IMR-90 (cell line): ENCODE measurements around the gene PGBD4. TPM values are rescaled to one million over a fixed set of nuclear protein-coding genes. Genes with fewer than 3 reads are reported as not detected.

Experiments
- ATAC-seq: fragments of 200-7000 bp; cut with Tn5 transposase; 2 replicates; pipeline ENCODE4 v1.9.1; 2020; ENCODE audit warnings: low read depth, mild to moderate bottlenecking, moderate library complexity
- BruUV-seq: library from RNA; stranded (reverse); fragments of 400-500 nt; replicated peaks from 2 replicates; lab custom pipeline; 2021; lab: Mats Ljungman, UMichigan
- CTCF ChIA-PET: fragments of 300-600 bp; formaldehyde crosslinking; extraction: SDS; loops from one replicate; lab custom pipeline; 2021; ENCODE audit warnings: antibody characterized with exemption; lab: Yijun Ruan, JAX
- POLR2A ChIA-PET: fragments of 300-600 bp; sonication (Branson Sonifier 250); formaldehyde crosslinking; loops from one replicate; lab custom pipeline; 2022; ENCODE audit warnings: antibody characterized with exemption; ENCODE audit not compliant: unreplicated experiment; lab: Charles Lee
- DNase-seq: peaks from one replicate; pipeline ENCODE4 v3.0.0; 2013
- H2AFZ ChIP-seq: replicated peaks from 2 replicates; pipeline ENCODE3; 2013; ENCODE audit warnings: low read length, mild to moderate bottlenecking; ENCODE audit not compliant: poor library complexity
- H2AK5ac ChIP-seq: 2 replicates; pipeline ENCODE4 v1.6.1; 2013; ENCODE audit warnings: low read depth, low read length, inconsistent platforms
- H2AK9ac ChIP-seq: replicated peaks from 2 replicates; pipeline ENCODE3; 2013; ENCODE audit warnings: mild to moderate bottlenecking, low read depth, low read length, moderate library complexity; ENCODE audit not compliant: poor library complexity
- H2BK120ac ChIP-seq: 2 replicates; pipeline ENCODE4 v1.6.1; 2013; ENCODE audit warnings: low read depth, low read length, inconsistent platforms
- H2BK15ac ChIP-seq: 3 replicates; pipeline ENCODE4 v1.6.1; 2013; ENCODE audit warnings: low read depth, low read length, inconsistent platforms
- H2BK20ac ChIP-seq: 2 replicates; pipeline ENCODE4 v1.6.1; 2013; ENCODE audit warnings: low read depth, mild to moderate bottlenecking, inconsistent platforms, low read length, moderate library complexity
- H2BK5ac ChIP-seq: 2 replicates; pipeline ENCODE4 v1.6.1; 2013; ENCODE audit warnings: mild to moderate bottlenecking, low read depth, low read length, inconsistent platforms; ENCODE audit not compliant: poor library complexity, severe bottlenecking
- H3K14ac ChIP-seq: replicated peaks from 2 replicates; pipeline ENCODE4 v1.6.1; 2013; ENCODE audit warnings: low read depth, low read length, inconsistent platforms
- H3K18ac ChIP-seq: 2 replicates; pipeline ENCODE4 v1.6.1; 2013; ENCODE audit warnings: low read depth, low read length, control low read depth
- H3K23ac ChIP-seq: 2 replicates; pipeline ENCODE4 v1.6.1; 2013; ENCODE audit warnings: low read depth, low read length, inconsistent platforms
- H3K27ac ChIP-seq: 2 replicates; pipeline ENCODE4 v1.5.1; 2013; ENCODE audit warnings: mild to moderate bottlenecking, control low read depth, low read length; ENCODE audit not compliant: insufficient read depth
- H3K27me3 ChIP-seq: 2 replicates; pipeline ENCODE4 v1.6.1; 2013; ENCODE audit warnings: low read length; ENCODE audit not compliant: control insufficient read depth, insufficient read depth
- H3K36me3 ChIP-seq: 2 replicates; pipeline ENCODE4 v1.6.1; 2013; ENCODE audit warnings: low read length, mixed read lengths; ENCODE audit not compliant: control insufficient read depth, insufficient read depth
- H3K4ac ChIP-seq: 2 replicates; pipeline ENCODE4 v1.6.1; 2013; ENCODE audit warnings: low read depth, low read length, inconsistent platforms
- H3K4me1 ChIP-seq: 2 replicates; pipeline ENCODE4 v1.6.1; 2013; ENCODE audit warnings: low read length, mixed read lengths; ENCODE audit not compliant: control insufficient read depth, insufficient read depth
- H3K4me2 ChIP-seq: 2 replicates; pipeline ENCODE4 v1.6.1; 2013; ENCODE audit warnings: low read depth, mild to moderate bottlenecking, control low read depth, low read length, moderate library complexity
- H3K4me3 ChIP-seq: 2 replicates; pipeline ENCODE4 v1.5.1; 2013; ENCODE audit warnings: low read depth, mild to moderate bottlenecking, control low read depth, low read length, moderate library complexity; ENCODE audit not compliant: insufficient read depth
- H3K56ac ChIP-seq: 2 replicates; pipeline ENCODE4 v1.6.1; 2013; ENCODE audit warnings: low read length, inconsistent platforms; ENCODE audit not compliant: insufficient read depth; ENCODE audit errors: extremely low read depth
- H3K79me1 ChIP-seq, 2 experiments: 2 replicates each; pipeline ENCODE4 v1.6.1; 2013; ENCODE audit warnings: low read length in 2 of 2, inconsistent platforms in 1 of 2, low read depth in 1 of 2
- H3K9ac ChIP-seq: 2 replicates; pipeline ENCODE4 v1.6.1; 2013; ENCODE audit warnings: low read depth, low read length, control low read depth
- H3K9me1 ChIP-seq: 2 replicates; pipeline ENCODE4 v1.6.1; 2013; ENCODE audit warnings: low read length, inconsistent platforms; ENCODE audit not compliant: insufficient read depth
- H3K9me3 ChIP-seq: 2 replicates; pipeline ENCODE4 v1.6.1; 2013; ENCODE audit warnings: low read length; ENCODE audit not compliant: control insufficient read depth, insufficient read depth
- H4K20me1 ChIP-seq: 2 replicates; pipeline ENCODE4 v1.6.1; 2013; ENCODE audit warnings: low read length, inconsistent platforms; ENCODE audit not compliant: insufficient read depth
- H4K5ac ChIP-seq: 2 replicates; pipeline ENCODE4 v1.6.1; 2013; ENCODE audit warnings: mild to moderate bottlenecking, low read depth, low read length, control low read depth
- H4K8ac ChIP-seq, 2 experiments: 2 replicates each; pipeline ENCODE4 v1.6.1; 2013; ENCODE audit warnings: low read depth in 2 of 2, low read length in 2 of 2, control low read depth in 1 of 2, inconsistent platforms in 1 of 2
- H4K91ac ChIP-seq: 2 replicates; pipeline ENCODE4 v1.6.1; 2013; ENCODE audit warnings: low read depth, low read length, inconsistent platforms; ENCODE audit not compliant: insufficient read depth
- CEBPB ChIP-seq: IDR thresholded peaks from 2 replicates; pipeline ENCODE4 v1.6.1; 2012; ENCODE audit warnings: low read depth, low read length, improper control_type of control experiment
- FOS ChIP-seq: fragments of 150-350 bp; IDR thresholded peaks from 2 replicates; pipeline ENCODE4 v1.6.1; 2016; ENCODE audit warnings: low read depth, low read length
- MAFK ChIP-seq: IDR thresholded peaks from 2 replicates; pipeline ENCODE4 v1.6.1; 2012; ENCODE audit warnings: low read depth, low read length, improper control_type of control experiment
- POLR2A ChIP-seq: IDR thresholded peaks from 2 replicates; pipeline ENCODE4 v1.6.1; 2012; ENCODE audit warnings: mild to moderate bottlenecking, low read depth, low read length
- RAD21 ChIP-seq: IDR thresholded peaks from 2 replicates; pipeline ENCODE4 v1.6.1; 2012; ENCODE audit warnings: low read length, improper control_type of control experiment
- RCOR1 ChIP-seq: IDR thresholded peaks from 2 replicates; pipeline ENCODE4 v1.6.1; 2012; ENCODE audit warnings: mild to moderate bottlenecking, low read length, improper control_type of control experiment; ENCODE audit not compliant: insufficient replicate concordance
- SMC3 ChIP-seq: fragments of 150-350 bp; IDR thresholded peaks from 2 replicates; pipeline ENCODE4 v1.6.1; 2016; ENCODE audit warnings: low read depth, mild to moderate bottlenecking, antibody characterized with exemption, low read length, moderate library complexity
- WGBS, 2 experiments: methylation state at CpG; one replicate each; pipeline versions ENCODE4 v1.1.5 to v1.1.7; 2013; ENCODE audit warnings: missing lambda C conversion rate in 2 of 2; ENCODE audit not compliant: insufficient read length in 1 of 2; ENCODE audit errors: extremely low coverage in 2 of 2; 5-methylcytosine and 5-hydroxymethylcytosine counted together
- dilution Hi-C: fragments of 300-500 bp; cut with HindIII; formaldehyde crosslinking; loops from one replicate; pipeline ENCODE4 v1.14.3; 2018; ENCODE audit warnings: low sequenced_read_pairs; ENCODE audit not compliant: unreplicated experiment
- in situ Hi-C: fragments of 300-500 bp; cut with MboI; formaldehyde crosslinking; loops from 3 replicates; pipeline ENCODE4 v1.14.3; 2019; ENCODE audit warnings: low sequenced_read_pairs, inconsistent platforms, mixed read lengths
- intact Hi-C: fragments of 100-400 bp; cut with micrococcal nuclease; formaldehyde crosslinking; loops from 2 replicates; pipeline ENCODE4 v1.10.0; 2022
- polyA plus RNA-seq, 3 experiments: library from polyadenylated mRNA; depleted of rRNA; stranded (reverse); fragments of >200 nt; gene quantifications; 2 replicates each; pipeline ENCODE4 v1.2.3, GENCODE V29; 2012; ENCODE audit warnings: low replicate concordance in 1 of 3
- total RNA-seq: library from RNA; depleted of rRNA; stranded (reverse); fragments of >200 nt; gene quantifications from 2 replicates; pipeline ENCODE4 v1.2.3, GENCODE V29; 2012
- TF ChIP-seq, protein P1 (sequence below): conservative IDR thresholded peaks from 2 replicates; pipeline ENCODE4 v1.5.1; 2012; ENCODE audit warnings: mild to moderate bottlenecking, low read depth, low read length, improper control_type of control experiment

PGBD4 gene
- total and polyA plus RNA-seq, 2 of the 4 experiments (the other 2 are of a cell fraction) = 0.89 to 1.3 TPM

DNA sequence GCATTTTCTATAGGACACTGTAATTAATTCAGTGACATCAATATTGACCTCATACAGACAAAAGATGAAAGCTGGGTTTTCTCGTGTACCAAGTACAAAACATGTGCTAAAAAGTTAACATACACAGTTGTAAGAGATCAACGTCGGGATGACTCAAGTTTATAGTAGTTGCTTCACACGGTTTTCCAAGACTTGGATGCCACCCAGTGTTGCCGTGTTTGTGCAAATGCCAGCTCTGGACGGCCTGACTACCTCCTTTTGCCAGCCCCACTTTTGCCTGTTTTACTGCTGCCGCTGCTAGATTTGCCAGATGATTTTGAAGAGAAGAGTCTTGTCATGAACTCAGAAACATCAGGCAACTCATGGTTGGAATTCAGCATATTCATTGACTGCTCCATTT is 17.8 kb upstream of the PGBD4 start:
- Histone ChIP-seq H3K36me3 (peaks cover 7% of the 10 kb centered on the region), H3K4me2 (no peak overlapping the region), H4K8ac (no peak overlapping the region), H4K91ac (no peak overlapping the region), H2BK5ac (peak overlapping the region; percentile 43), H2BK20ac (no peak overlapping the region), H3K56ac (no peak overlapping the region), H3K79me1 (peaks cover 0 to 3% of the 10 kb centered on the region in 2 experiments; a peak in 2 of 4 replicates), H3K9me3 (no peaks in the 10 kb centered on the region), H2AFZ (no peak overlapping the region), H4K20me1 (no peaks in the 10 kb centered on the region), H2BK15ac (no peak overlapping the region), H3K4me1 (peaks cover 2% of the 10 kb centered on the region; the same call in 1 of the 2 replicates), H3K4me3 (no peak overlapping the region), H2AK5ac (no peak overlapping the region), H3K9ac (no peak overlapping the region), H4K5ac (no peak overlapping the region), H2AK9ac (no peak overlapping the region), H3K9me1 (0 out of 2 replicates have a peak, but pooled peaks cover 3% of the 10 kb centered on the region), H3K14ac (no peak overlapping the region), H3K18ac (no peak overlapping the region), H3K27ac (no peak overlapping the region), H3K23ac (no peak overlapping the region), H2BK120ac (no peak overlapping the region), H3K27me3 (no peaks in the 10 kb centered on the region), H3K4ac (no peak overlapping the region)
- DNase-seq (peak; percentile 84), ATAC-seq (peak; percentile 72)
- intact Hi-C loops (no loop called here), in situ Hi-C loops (no loop called here), dilution Hi-C loops (no loop called here)
- TF ChIP-seq POLR2A (no peak), FOS (peak; percentile 44; the same call in 1 of the 2 replicates), MAFK (no peak), RAD21 (no peak), SMC3 (no peak), CEBPB (peak; percentile 84), RCOR1 (no peak)
- TF ChIP-seq, protein P1, sequence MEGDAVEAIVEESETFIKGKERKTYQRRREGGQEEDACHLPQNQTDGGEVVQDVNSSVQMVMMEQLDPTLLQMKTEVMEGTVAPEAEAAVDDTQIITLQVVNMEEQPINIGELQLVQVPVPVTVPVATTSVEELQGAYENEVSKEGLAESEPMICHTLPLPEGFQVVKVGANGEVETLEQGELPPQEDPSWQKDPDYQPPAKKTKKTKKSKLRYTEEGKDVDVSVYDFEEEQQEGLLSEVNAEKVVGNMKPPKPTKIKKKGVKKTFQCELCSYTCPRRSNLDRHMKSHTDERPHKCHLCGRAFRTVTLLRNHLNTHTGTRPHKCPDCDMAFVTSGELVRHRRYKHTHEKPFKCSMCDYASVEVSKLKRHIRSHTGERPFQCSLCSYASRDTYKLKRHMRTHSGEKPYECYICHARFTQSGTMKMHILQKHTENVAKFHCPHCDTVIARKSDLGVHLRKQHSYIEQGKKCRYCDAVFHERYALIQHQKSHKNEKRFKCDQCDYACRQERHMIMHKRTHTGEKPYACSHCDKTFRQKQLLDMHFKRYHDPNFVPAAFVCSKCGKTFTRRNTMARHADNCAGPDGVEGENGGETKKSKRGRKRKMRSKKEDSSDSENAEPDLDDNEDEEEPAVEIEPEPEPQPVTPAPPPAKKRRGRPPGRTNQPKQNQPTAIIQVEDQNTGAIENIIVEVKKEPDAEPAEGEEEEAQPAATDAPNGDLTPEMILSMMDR = no peak
- no TSS peak for BruUV-seq
- POLR2A ChIA-PET = no interaction called here
- 27% methylated on average over 3 of the region's 7 CpGs; no CpG with 5 or more reads in 1 of the 2 experiments for WGBS, 2 experiments
- CTCF ChIA-PET = no interaction called here
